ENCODE data around the gene FAM187B. TPM values are rescaled to one million over a fixed set of nuclear protein-coding genes. Genes with fewer than 3 reads are reported as not detected.

Gene FAM187B
- total RNA-seq, 1 donor from 2014 or later = not detected

DNA sequence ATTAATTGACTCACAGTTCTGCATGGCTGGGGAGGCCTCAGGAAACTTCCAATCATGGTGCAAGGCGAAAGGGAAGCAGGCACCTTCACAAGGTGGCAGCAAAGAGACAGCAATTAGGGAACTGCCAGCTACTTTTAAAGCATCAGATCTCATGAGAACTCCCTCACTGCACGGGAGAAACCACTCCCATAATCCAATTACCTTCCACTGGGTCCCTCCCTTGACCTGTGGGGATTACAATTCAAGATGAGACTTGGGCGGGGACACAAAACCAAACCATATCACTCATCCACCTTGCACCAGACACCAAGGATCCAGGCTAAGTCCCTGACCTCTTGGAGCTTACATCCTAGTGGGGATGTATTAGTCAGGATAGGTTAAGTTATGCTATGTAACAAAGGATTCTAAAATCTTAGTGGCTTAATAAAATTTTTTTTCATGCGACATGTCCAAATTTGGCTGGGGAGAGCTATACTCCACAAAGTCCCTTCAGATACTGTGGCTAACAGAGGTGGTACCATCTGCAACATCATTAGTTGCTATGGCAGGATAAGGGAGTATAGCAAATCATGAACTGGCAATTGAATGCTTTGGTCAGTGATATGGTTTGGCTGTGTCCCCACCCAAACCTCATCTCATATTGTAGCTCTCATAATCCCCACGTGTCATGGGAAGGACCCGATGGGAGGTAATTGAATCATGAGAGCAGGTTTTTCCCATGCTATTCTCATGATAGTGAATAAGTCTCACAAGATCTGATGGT is 8.3 kb upstream of the FAM187B start:
- H3K4me2 ChIP-seq (ENCODE audit: low read length) = no peak overlapping the region
- Mint-ChIP-seq H3K4me3 (ENCODE audit: unreplicated experiment) (no peak overlapping the region), H3K27me3 (ENCODE audit: low read depth, unreplicated experiment) (peaks cover 5% of the 10 kb centered on the region), H3K9me3 (ENCODE audit: unreplicated experiment) (peaks cover 23% of the 10 kb centered on the region), H3K27ac (ENCODE audit: unreplicated experiment) (no peak overlapping the region), H3K4me1 (ENCODE audit: low read depth, unreplicated experiment) (no peaks in the 10 kb centered on the region), H3K36me3 (ENCODE audit: low read depth, unreplicated experiment) (no peaks in the 10 kb centered on the region)
- no peaks in the 10 kb centered on the region for H3K79me2 ChIP-seq (ENCODE audit: insufficient read depth, low read length)
- H3K4me1 ChIP-seq (ENCODE audit: insufficient read depth, low read length) = no peaks in the 10 kb centered on the region
- no peak overlapping the region for H3K27ac ChIP-seq (ENCODE audit: low read depth, low read length)
- H3K27me3 ChIP-seq (ENCODE audit: insufficient read depth, low read length) = no peaks in the 10 kb centered on the region
- no peak overlapping the region for H2AFZ ChIP-seq (ENCODE audit: low read depth, low read length)
- H3K9me3 ChIP-seq (ENCODE audit: insufficient read depth, low read depth, low read length) = no peaks in the 10 kb centered on the region
- H3K4me3 ChIP-seq (ENCODE audit: insufficient read depth, low read depth, low read length) = no peak overlapping the region
- H4K20me1 ChIP-seq (ENCODE audit: insufficient read depth, low read length) = no peaks in the 10 kb centered on the region
- DNase-seq (ENCODE audit: low read depth) = no peak
- H3K9ac ChIP-seq (ENCODE audit: low read length) = no peak overlapping the region
- TF ChIP-seq EZH2 (IDR thresholded peaks at IDR 0.05; ENCODE audit: insufficient read depth, low read length) (no peak), CTCF (IDR thresholded peaks at IDR 0.05; ENCODE audit: insufficient read depth, low read depth, low read length) (no peak)
- no peaks in the 10 kb centered on the region for H3K36me3 ChIP-seq (ENCODE audit: insufficient read depth, low read length)
- no peak for FAIRE-seq

DNA sequence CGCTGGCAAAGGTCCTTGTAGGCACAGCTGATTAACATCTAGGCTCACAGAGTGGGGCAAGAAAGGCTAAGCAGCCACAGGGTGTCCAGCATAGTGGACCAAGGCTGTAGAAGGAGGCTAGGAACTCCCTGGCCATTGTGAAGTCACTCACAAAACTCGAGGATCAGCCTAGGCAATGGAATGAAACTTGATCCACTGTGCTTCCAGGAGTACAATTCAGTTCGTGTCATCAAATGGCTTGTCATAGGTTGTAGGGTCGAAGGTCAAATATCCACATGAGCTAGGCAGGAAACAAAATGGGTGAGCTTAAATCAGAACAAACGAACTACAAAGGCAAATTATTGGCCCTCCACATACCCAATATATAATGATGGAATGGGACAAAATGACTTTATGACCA is 4.4 kb upstream of the FAM187B start:
- Mint-ChIP-seq H3K27me3 (ENCODE audit: low read depth, unreplicated experiment) (peaks cover 5% of the 10 kb centered on the region), H3K4me1 (ENCODE audit: low read depth, unreplicated experiment) (no peaks in the 10 kb centered on the region), H3K27ac (ENCODE audit: unreplicated experiment) (no peak overlapping the region), H3K36me3 (ENCODE audit: low read depth, unreplicated experiment) (no peaks in the 10 kb centered on the region), H3K9me3 (ENCODE audit: unreplicated experiment) (peaks cover 14% of the 10 kb centered on the region), H3K4me3 (ENCODE audit: unreplicated experiment) (no peak overlapping the region)
- Histone ChIP-seq H2AFZ (ENCODE audit: low read depth, low read length) (no peak overlapping the region), H3K27ac (ENCODE audit: low read depth, low read length) (no peak overlapping the region), H3K9me3 (ENCODE audit: insufficient read depth, low read depth, low read length) (no peaks in the 10 kb centered on the region), H3K79me2 (ENCODE audit: insufficient read depth, low read length) (no peaks in the 10 kb centered on the region), H3K36me3 (ENCODE audit: insufficient read depth, low read length) (no peaks in the 10 kb centered on the region), H3K4me1 (ENCODE audit: insufficient read depth, low read length) (no peaks in the 10 kb centered on the region), H3K9ac (ENCODE audit: low read length) (no peak overlapping the region), H3K27me3 (ENCODE audit: insufficient read depth, low read length) (no peaks in the 10 kb centered on the region), H4K20me1 (ENCODE audit: insufficient read depth, low read length) (no peaks in the 10 kb centered on the region), H3K4me2 (ENCODE audit: low read length) (no peak overlapping the region), H3K4me3 (ENCODE audit: insufficient read depth, low read depth, low read length) (no peak overlapping the region)
- FAIRE-seq (no peak), DNase-seq (ENCODE audit: low read depth) (no peak)
- no peak for TF ChIP-seq CTCF (IDR thresholded peaks at IDR 0.05; ENCODE audit: insufficient read depth, low read depth, low read length)
- no peak for TF ChIP-seq EZH2 (IDR thresholded peaks at IDR 0.05; ENCODE audit: insufficient read depth, low read length)

- H2AFZ ChIP-seq (ENCODE audit: low read depth, low read length) = no peak overlapping the region
- no peaks in the 10 kb centered on the region for H3K4me1 ChIP-seq (ENCODE audit: insufficient read depth, low read length)
- no peaks in the 10 kb centered on the region for H4K20me1 ChIP-seq (ENCODE audit: insufficient read depth, low read length)
- H3K9me3 ChIP-seq (ENCODE audit: insufficient read depth, low read depth, low read length) = no peaks in the 10 kb centered on the region
- no peak overlapping the region for H3K4me3 ChIP-seq (ENCODE audit: insufficient read depth, low read depth, low read length)
- no peaks in the 10 kb centered on the region for H3K27me3 ChIP-seq (ENCODE audit: insufficient read depth, low read length)
- no peaks in the 10 kb centered on the region for H3K79me2 ChIP-seq (ENCODE audit: insufficient read depth, low read length)
- no peaks in the 10 kb centered on the region for H3K36me3 ChIP-seq (ENCODE audit: insufficient read depth, low read length)
- peaks cover 5% of the 10 kb centered on the region for H3K27me3 Mint-ChIP-seq (ENCODE audit: low read depth, unreplicated experiment)
- no peak for DNase-seq (ENCODE audit: low read depth)
- H3K9me3 Mint-ChIP-seq (ENCODE audit: unreplicated experiment) = peaks cover 12% of the 10 kb centered on the region
- TF ChIP-seq CTCF (IDR thresholded peaks at IDR 0.05; ENCODE audit: insufficient read depth, low read depth, low read length) = no peak
- TF ChIP-seq EZH2 (IDR thresholded peaks at IDR 0.05; ENCODE audit: insufficient read depth, low read length) = no peak
- H3K36me3 Mint-ChIP-seq (ENCODE audit: low read depth, unreplicated experiment) = no peaks in the 10 kb centered on the region
- no peak overlapping the region for H3K27ac Mint-ChIP-seq (ENCODE audit: unreplicated experiment)
- no peak overlapping the region for H3K9ac ChIP-seq (ENCODE audit: low read length)
- no peaks in the 10 kb centered on the region for H3K4me1 Mint-ChIP-seq (ENCODE audit: low read depth, unreplicated experiment)
- no peak for FAIRE-seq
- H3K4me2 ChIP-seq (ENCODE audit: low read length) = no peak overlapping the region
- no peak overlapping the region for H3K4me3 Mint-ChIP-seq (ENCODE audit: unreplicated experiment)
- no peak overlapping the region for H3K27ac ChIP-seq (ENCODE audit: low read depth, low read length)
Observed at GRCh38 chr19:35231956-35232645, 3.6 kb upstream of the FAM187B start.

All from astrocyte (in vitro differentiated cells and primary cell).